Kidney tubule cell (primary cell): Measurements from ENCODE around the gene CTSF.
"Not testable (repeated sequence)": the region's sequence is repeated elsewhere in the genome, so short reads cannot be mapped to it uniquely, and the experiment has no call there.

Experiments
- DNase-seq: peaks from one replicate; pipeline ENCODE4 v3.0.0-alpha.2; 2018; ENCODE audit warnings: low spot score

The CTSF gene

GRCh38 chr11:66559142-66559865 lies 9.1 kb downstream of the CTSF start:
- DNase-seq = no peak

GRCh38 chr11:66557733-66558326 lies 10.6 kb downstream of the CTSF start:
- DNase-seq = no peak

GRCh38 chr11:66556086-66556485 lies 12.3 kb downstream of the CTSF start:
- DNase-seq = no peak

DNA sequence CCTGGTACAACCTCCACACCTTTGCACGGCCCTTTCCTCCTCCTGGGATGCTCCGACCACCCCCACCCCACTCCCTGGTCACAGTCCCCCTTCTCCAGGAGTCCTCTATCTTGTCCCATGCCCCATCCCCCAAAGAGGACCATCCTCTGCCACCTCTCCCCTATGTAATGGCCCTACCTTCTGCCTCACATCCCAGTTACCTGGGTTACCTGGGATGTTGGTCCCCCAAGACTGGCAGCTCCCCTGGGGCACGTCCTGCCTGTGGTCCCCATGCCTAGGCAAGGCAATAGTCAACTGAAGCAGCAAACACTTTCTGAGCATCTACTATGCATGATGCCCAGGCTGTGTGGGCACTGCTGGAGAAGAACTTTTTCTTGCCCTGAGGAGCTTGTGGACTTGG lies 13.0 kb downstream of the CTSF start:
- no peak for DNase-seq

- DNase-seq = no peak
These were observed 13.8 kb downstream of the CTSF start for GRCh38 chr11:66554602-66555001.

- no peak for DNase-seq
These were observed 17.5 kb downstream of the CTSF start for GRCh38 chr11:66550887-66551286.

GRCh38 chr11:66549696-66550095 lies 18.7 kb downstream of the CTSF start:
- no peak for DNase-seq

DNA sequence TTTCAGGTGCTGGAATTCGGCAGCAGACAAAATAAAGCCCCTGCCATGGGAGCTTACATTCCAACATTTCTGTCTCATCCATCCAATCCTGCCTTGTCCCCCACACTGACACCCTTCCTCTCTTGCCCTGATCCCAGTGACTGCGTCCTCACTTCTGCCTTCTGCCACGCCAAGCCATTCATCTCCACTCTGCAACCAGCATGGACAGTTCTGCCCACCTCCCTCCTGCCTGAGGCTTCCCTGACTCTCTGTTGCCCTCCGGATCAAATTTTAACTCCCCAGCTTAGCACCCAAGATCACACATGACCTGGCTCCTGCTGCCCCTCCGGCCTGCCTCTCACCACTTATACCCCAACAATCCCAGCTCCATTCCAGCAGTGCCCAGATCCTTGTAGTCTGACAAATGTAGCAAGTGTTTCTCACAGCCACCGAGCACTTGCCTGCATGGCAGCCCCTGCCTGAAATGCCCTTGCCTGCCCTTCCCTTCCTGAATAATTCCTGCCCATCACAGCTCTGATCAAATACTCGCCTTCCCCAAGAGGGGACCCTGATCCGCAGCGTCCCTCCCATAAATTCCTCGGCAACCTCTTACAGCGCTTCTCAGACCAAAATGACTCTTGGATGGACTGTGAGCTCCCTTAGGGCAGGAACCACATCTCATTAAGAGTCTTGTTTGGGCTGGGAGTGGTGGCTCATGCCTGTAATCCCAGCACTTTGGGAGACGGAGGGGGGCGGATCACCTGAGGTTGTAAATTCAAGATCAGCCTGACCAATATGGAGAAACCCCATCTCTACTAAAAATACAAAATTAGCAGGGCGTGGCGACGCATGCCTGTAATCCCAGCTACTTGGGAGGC lies 19.4 kb downstream of the CTSF start:
- DNase-seq = no peak

DNA sequence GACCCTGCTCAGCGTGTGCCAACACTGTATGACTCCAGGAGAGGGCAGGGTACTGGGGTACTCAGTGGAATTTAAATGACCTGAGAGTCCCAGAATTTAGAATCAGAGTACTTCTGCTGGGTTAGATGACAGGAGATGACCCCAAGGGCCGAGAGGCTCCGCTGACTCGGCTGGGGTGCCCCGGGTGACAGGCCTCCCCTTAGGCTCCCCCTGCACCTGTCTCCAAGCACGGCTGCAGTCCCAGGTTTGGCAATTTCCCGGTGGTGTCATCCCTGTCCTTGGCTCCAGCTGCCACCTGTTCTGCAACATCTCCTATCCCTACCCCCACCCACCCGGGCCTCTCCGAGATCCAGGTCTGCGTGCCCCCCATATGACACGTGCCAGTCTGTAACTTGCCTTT lies 20.4 kb downstream of the CTSF start:
- no peak for DNase-seq

DNA sequence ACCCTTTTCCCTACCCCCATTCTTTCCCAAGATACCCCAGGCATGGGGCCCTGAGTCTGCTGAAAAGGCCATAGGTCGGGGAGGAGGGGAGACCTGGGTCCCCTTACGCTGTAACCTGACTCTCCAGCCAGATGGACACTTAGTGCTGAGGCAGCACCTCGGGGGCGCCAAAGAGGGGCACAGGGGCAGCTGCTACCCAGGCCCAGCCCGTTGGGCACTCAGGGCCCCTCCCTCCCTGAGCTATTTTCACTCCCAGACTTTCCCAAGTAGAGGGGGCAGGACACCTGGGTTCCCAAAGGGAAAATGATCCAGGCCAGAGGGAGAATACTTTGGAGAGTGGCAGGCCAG lies 20.8 kb downstream of the CTSF start:
- DNase-seq = no peak

GRCh38 chr11:66546966-66547661 lies 21.3 kb downstream of the CTSF start:
- no peak for DNase-seq

- no peak for DNase-seq
These were observed 21.9 kb downstream of the CTSF start, which contains the start of gene ACTN3 for GRCh38 chr11:66546368-66546965. ACTN3 (plus strand) TSS chr11:66546903; CDS start chr11:66546938, 35 bp downstream.

DNA sequence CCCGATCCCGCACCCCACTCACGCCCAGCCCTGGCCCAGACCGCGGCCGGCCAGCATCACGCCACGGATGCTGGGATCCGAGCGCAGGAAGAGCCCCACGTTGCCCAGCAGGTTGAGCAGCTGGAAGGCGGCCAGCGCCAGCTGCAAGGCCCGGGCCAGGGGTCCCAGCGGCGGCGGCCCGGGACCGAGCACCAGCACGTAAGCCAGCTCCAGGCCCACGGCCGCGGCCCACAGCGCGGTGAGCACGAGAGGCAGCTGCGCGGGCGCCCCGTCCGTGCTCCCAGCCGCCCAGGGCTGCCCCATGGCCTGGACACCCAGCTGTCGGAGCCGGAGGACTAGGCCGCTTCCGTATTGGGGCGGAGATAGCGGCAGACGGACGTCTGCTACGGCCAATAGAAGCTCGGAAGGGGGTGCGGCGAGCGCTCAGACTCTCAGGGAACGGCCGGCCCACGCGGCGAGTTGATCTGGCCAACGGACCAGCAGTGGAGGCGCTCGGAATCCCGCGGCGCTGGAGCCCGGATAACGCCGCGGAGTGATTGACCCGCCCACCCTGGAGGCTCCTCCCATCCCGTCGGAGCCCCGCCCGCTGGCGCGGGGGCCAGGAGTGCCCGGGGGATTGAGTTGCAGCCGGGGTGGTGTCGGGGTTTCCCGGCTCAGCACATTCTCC lies 22.6 kb downstream of the CTSF start, which contains the start of gene ZDHHC24:
Gene ZDHHC24 (minus strand): TSS at position 348 of the 667 bp plus-strand sequence. CDS start 45 bp downstream, at position 303.
- peak; percentile 98 for DNase-seq

GRCh38 chr11:66544952-66545351 lies 23.5 kb downstream of the CTSF start:
- DNase-seq = not testable (repeated sequence)

DNA sequence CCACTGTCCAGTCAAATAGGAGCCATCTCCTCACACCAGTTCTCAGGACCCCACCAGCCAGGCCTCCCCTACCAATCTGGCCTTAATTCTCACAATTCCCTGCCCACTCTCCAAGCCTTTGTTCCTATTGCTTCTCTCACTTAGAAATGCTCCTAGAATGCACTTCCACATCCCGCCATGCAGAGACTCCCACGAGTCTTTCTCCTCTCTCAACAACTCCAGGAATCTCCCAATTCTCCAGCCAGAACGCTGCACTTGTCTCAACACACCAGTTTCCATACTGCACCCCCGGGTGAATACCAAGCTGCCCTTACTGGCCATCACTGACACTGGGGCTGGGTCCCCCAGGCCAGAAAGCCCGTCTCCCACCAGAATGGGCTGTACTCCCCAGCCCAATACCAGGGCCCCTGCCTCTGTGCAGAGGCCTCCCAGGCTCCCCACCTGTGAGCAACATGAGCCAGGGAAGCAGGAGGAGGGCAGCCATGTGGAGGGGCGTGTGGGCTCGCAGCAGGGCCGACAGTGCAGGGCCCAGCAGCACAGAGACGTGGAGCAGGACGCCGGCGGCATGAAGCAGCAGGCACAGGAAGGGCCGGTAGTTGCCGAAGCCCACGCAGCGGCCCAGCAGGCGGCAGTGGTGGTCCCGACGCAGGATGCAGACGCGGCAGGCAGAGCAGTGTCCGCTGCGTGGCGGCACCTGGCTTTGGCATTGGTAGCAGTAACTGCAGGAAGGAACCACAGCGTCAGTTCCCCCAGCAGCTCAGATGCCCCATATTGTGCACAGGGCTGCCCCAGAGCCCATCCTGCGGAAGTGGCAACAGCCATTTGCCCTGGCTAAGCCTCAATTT lies 24.9 kb downstream of the CTSF start:
- no peak for DNase-seq

DNA sequence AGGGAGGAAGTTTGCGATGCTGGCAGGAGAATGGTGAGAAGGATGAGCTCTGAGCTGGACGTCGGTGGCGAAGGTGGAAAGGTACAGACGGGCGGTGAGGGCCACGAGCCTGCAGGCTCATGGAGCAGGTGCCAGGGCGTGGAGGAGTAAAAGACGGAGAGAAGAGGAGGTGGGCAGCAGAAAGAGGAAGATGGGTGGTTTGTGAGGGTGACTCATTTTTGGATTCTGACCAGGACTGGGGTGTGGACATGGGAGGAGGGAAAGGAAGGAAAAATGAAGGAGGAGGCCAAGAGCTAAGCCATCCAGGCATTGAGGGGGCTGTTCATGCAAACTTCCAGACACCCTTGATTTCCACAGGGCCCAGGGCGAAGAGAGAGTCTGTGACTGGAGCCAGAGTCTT lies 26.0 kb downstream of the CTSF start:
- DNase-seq = no peak

- DNase-seq = no peak
These were observed 26.5 kb downstream of the CTSF start for GRCh38 chr11:66541892-66542291.

DNA sequence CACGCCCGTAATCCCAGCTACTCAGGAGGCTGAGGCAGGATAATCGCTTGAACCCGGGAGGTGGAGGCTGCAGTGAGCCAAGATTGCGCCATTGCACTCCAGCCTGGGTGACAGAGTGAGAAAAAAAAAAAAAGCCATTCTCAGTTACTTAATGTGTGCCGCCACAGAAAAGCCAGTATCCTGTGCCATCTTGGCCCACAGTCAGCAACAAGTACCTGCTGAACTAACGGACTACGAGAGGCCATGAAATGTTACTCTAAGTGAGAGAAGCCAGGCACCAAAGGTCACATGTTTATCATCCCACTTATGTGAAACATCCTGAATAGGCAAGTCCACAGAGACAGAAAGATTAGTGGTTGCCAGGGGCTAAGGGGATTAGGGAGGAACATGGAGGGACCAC lies 27.8 kb downstream of the CTSF start:
- not testable (repeated sequence) for DNase-seq

- DNase-seq = no peak
These were observed 28.6 kb downstream of the CTSF start for GRCh38 chr11:66539870-66540213.

- DNase-seq = no peak
These were observed 29.1 kb downstream of the CTSF start for GRCh38 chr11:66539170-66539869.
